ENCODE results near the gene C16orf92.

GRCh38 chr16:30065943-30066760 is 43.2 kb downstream of the C16orf92 start:
- TF ChIP-seq CTCF (IDR thresholded peaks at IDR 0.05; ENCODE audit: insufficient read depth, low read length, poor library complexity, severe bottlenecking), result no peak
- no peak for TF ChIP-seq EZH2phosphoT487 (conservative IDR thresholded peaks at IDR 0.05; ENCODE audit: low read length)
